OCI-LY3 (cell line): Measurements from ENCODE around the gene GPR156.

ENCODE experiments used
- EZH2phosphoT487 ChIP-seq: fragments of 200-600 bp; shearing (Covaris generic); IDR thresholded peaks from 2 replicates; pipeline ENCODE4 v1.6.1; 2018; ENCODE audit warnings: antibody characterized with exemption, mixed run types, low read depth
- TF ChIP-seq, protein P1 (sequence below): fragments of 200-600, 300-600 bp; sonication (generic); IDR thresholded peaks from 2 replicates; pipeline ENCODE4 v1.5.1; 2014; ENCODE audit warnings: antibody characterized with exemption, low read length, low read depth

DNA sequence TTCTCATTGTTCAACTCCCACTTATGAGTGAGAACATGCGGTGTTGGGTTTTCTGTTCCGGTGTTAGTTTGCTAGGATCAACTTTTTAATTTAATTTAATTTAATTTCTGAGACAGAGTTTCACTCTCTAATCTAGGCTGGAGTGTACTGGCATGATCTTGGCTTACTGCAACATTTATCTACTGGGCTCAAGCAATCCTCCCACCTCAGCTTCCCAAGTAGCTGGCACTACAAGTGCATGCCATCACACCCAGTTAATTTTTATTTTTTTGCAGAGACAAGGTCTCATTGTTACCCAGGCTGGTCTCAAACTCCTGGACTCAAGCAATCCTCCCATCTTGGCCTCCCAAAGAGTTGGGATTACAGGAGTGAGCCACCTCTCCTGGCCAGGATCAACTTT lies 82.7 kb downstream of the GPR156 start:
- no peak for TF ChIP-seq EZH2phosphoT487
- TF ChIP-seq, protein P1, sequence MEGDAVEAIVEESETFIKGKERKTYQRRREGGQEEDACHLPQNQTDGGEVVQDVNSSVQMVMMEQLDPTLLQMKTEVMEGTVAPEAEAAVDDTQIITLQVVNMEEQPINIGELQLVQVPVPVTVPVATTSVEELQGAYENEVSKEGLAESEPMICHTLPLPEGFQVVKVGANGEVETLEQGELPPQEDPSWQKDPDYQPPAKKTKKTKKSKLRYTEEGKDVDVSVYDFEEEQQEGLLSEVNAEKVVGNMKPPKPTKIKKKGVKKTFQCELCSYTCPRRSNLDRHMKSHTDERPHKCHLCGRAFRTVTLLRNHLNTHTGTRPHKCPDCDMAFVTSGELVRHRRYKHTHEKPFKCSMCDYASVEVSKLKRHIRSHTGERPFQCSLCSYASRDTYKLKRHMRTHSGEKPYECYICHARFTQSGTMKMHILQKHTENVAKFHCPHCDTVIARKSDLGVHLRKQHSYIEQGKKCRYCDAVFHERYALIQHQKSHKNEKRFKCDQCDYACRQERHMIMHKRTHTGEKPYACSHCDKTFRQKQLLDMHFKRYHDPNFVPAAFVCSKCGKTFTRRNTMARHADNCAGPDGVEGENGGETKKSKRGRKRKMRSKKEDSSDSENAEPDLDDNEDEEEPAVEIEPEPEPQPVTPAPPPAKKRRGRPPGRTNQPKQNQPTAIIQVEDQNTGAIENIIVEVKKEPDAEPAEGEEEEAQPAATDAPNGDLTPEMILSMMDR, result no peak
